Retinal pigment epithelial cell (primary cell): ENCODE measurements around the gene ATP2B3.

ENCODE experiments used
- DNase-seq: peaks from one replicate; pipeline ENCODE4 v3.0.0-alpha.2; 2010; ENCODE audit warnings: low read depth
- H3K4me3 ChIP-seq: 2 replicates; pipeline ENCODE4 v1.5.1; 2011; ENCODE audit warnings: mild to moderate bottlenecking, low read length, control low read depth, moderate library complexity
- TF ChIP-seq, protein P1 (sequence below): conservative IDR thresholded peaks from 2 replicates; pipeline ENCODE4 v1.5.1; 2011; ENCODE audit warnings: low read depth, low read length, control low read depth, inconsistent platforms

ATP2B3 gene

DNA sequence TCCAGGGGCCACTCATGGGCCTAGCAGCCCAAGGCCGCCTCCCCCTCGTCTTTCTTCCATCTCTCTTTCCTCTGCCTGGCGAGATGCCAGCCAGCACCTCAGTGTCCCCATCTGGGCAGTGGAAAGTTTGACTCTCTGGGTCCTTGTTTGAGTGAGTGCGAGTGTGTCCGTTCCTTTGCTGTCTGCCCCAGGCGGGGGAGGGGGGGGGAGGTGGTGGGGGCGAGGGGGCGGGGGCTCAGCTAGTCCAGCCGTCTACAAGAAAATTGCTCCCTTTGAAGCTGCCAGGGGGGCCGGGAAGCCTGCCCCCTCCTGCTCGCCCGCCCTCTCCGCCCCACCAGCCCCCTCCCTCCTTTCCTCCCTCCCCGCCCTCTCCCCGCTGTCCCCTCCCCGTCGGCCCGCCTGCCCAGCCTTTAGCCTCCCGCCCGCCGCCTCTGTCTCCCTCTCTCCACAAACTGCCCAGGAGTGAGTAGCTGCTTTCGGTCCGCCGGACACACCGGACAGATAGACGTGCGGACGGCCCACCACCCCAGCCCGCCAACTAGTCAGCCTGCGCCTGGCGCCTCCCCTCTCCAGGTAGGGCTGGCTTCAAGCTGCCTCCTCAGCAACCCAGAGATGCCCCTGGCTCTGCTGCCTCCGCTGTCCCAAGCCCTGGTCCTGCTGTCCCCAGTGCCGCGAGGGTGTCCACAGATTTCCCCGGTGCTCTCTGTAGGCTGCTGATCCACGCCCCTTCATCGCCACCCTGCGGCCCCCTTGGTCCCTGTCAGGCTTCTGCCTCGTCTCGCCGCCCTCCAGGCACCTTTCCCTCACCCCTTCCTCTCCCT, 22.7 kb upstream of the ATP2B3 start, which contains the start of gene BGN:
BGN (plus strand) TSS at position 440 of the 821 bp plus-strand sequence. CDS start 9,652 bp downstream, outside the sequence.
- TF ChIP-seq, protein P1, sequence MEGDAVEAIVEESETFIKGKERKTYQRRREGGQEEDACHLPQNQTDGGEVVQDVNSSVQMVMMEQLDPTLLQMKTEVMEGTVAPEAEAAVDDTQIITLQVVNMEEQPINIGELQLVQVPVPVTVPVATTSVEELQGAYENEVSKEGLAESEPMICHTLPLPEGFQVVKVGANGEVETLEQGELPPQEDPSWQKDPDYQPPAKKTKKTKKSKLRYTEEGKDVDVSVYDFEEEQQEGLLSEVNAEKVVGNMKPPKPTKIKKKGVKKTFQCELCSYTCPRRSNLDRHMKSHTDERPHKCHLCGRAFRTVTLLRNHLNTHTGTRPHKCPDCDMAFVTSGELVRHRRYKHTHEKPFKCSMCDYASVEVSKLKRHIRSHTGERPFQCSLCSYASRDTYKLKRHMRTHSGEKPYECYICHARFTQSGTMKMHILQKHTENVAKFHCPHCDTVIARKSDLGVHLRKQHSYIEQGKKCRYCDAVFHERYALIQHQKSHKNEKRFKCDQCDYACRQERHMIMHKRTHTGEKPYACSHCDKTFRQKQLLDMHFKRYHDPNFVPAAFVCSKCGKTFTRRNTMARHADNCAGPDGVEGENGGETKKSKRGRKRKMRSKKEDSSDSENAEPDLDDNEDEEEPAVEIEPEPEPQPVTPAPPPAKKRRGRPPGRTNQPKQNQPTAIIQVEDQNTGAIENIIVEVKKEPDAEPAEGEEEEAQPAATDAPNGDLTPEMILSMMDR: no peak
- H3K4me3 ChIP-seq: peak within 1 kb of the TSS; percentile 22
- DNase-seq: no peak

DNA sequence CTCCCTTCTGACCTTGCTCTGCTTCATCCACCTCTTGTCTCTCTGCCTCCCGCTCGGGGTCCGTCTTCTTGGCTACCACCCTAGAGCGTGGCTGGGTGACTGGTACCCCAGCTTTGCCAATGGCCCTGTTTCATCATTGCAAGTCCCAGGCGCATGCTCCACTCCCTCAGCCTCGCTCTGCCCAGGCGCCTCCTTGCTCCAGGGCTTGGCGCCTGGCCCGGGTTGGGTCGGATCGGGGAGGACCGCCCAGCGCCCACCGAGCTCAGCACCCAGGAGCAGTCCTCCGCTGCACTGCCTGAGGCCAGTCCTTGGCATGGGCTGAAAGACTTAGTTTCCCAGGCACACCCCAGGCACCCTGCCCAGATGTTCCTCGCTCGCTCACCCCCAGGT, 22.1 kb upstream of the ATP2B3 start:
- H3K4me3 ChIP-seq: no peak overlapping the region
- DNase-seq: no peak
- TF ChIP-seq, protein P1: no peak

DNA sequence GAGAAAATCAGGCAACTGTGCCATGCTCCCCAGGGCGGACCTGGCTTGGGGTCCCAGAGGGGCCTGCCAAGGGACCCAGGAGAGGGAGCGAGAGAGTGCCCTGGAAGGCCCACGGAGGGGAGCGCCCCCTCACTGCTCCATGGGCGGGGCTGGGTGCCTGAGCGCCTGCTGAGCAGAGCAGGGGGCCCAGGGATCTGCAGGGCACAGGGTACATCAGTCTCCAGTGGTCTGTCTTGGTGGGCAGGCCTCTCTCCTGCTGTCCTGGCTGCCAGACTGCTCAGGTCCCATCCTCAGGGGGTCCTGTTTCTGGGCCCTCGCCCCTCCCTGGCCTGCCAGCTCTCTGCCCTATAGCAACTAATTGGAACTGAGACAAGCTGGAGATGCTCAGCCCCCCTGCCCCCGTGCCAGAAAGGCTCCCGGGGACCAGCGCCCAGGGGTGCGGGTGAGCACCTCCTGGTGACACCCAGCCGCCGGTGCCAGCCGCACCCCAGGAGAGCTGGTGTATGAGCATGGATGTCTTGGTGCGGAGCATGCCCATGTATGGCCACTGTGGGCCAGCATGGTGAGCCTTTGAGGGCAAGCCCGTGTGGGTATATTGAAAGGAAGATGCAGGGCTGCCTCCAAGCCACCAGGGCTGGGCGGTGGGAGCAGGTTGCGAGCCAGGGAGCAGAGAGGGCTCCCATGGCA, 21.4 kb upstream of the ATP2B3 start:
- TF ChIP-seq, protein P1: no peak
- no peak overlapping the region for H3K4me3 ChIP-seq
- no peak for DNase-seq

DNA sequence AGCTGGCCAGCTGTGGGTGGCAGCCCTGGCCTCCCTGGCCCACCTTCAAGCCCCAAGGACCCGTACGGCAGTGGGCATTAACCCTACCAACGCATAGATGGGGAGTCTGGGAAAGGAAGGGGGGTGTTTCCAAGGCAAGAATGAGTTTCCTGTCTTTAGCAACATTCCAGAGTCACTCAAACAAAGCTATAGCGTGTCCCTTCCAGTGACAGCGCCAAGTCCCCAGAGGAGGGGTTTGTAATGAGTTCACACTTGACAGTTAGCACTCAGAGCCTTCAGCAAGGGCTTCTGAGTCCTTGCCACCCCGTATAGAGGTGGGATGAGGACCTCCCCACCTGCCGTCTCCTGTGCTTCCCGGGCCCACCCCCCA, 20.9 kb upstream of the ATP2B3 start:
- H3K4me3 ChIP-seq: no peak overlapping the region
- TF ChIP-seq, protein P1: no peak
- DNase-seq: no peak

DNA sequence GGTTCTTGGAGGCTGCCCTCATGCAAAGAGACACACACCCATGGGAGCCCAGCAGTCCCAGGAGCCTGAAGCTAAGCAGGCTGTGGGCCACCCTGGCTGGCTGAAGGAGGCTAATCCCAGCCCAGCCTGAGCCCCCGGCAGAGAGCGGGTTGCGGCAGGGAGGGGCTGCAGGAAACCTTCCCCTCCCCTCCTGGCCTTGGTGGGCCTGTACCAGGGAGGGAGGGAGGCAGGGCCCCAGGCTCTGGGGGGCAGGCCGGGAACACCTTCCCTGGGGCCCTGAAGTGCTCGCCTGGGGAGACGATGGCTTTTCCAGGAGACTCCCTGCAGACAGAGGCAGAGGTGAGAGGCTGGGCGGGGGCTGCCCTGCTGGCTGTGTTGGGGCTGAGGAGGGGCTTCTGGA, 19.0 kb upstream of the ATP2B3 start:
- TF ChIP-seq, protein P1: no peak
- no peak overlapping the region for H3K4me3 ChIP-seq

DNA sequence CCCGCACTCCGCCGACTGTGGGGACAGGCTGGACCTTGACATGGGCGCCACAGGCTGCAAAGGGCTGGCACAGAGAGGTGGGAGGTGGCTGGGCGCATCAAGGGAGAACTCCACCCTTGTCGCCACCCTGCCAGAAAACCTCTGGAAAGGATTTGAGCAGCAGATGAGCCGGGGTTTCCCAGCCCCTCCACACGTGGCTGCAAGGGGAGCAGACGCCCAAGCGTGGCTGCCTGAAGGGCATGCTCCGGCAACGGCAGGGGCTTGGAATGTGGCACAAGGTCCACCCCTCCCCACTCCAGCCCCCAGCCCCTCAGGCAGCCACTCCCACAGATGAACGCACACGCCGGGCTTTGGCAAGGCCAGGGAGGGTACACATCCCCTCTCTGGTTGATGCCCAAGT, 18.1 kb upstream of the ATP2B3 start:
- no peak for DNase-seq
- no peak overlapping the region for H3K4me3 ChIP-seq
- TF ChIP-seq, protein P1: no peak

More for the DNA sequence above, 19.0 kb upstream of the ATP2B3 start:
- no peak for DNase-seq
